SH-SY5Y (cell line): ENCODE measurements around the gene ZNF343.

ENCODE experiments used
- GATA2 ChIP-seq: IDR thresholded peaks from 2 replicates; pipeline ENCODE4 v1.6.1; 2011; ENCODE audit warnings: mild to moderate bottlenecking, low read depth, low read length
- GATA3 ChIP-seq: IDR thresholded peaks from 2 replicates; pipeline ENCODE4 v1.6.1; 2011; ENCODE audit warnings: low read depth, mild to moderate bottlenecking, low read length, moderate library complexity

ZNF343 gene

DNA sequence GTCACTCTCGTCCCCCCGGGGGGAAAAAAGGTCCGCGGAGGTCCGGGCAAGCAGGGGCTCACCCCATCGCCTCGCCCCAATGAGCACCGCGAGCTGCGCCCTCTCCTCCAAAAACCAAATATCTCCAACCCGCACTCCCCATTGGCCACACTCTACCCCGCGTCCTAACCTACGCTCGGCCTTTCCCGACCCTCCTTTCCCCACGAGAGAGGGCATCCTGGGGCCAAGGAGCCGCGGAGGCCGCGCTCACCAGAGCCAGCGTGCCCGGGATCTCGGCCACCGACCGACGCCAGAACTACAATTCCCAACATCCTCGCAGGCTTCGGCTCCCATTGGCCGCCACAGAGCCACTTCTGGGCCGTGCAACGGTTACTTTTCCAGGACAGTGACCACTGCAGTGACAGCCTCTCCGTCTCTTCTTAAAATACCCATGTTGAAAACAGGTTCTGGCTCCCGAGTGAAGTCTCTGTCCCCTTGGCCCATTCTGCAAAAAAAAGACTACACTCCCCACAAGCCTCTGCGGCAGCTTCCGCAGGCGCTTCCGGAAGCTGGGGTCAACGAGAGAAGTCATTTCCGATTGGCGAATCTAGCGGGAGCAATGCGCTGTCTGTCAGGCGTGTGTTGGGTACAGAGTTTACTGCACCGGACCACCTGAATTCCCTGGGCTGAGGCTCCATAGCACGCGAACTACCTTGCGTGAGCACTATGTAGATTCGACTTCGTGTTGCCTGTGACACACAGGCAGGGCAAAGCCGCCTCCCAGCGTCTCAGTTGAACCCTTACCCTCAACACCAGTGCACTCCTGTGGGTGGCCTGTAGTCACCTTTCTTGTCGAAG is at the start of gene ZNF343:
ZNF343 (minus strand) TSS at position 285 of the 837 bp plus-strand sequence. CDS start 15,020 bp downstream, outside the sequence.
- TF ChIP-seq GATA2 (no peak), GATA3 (no peak)

DNA sequence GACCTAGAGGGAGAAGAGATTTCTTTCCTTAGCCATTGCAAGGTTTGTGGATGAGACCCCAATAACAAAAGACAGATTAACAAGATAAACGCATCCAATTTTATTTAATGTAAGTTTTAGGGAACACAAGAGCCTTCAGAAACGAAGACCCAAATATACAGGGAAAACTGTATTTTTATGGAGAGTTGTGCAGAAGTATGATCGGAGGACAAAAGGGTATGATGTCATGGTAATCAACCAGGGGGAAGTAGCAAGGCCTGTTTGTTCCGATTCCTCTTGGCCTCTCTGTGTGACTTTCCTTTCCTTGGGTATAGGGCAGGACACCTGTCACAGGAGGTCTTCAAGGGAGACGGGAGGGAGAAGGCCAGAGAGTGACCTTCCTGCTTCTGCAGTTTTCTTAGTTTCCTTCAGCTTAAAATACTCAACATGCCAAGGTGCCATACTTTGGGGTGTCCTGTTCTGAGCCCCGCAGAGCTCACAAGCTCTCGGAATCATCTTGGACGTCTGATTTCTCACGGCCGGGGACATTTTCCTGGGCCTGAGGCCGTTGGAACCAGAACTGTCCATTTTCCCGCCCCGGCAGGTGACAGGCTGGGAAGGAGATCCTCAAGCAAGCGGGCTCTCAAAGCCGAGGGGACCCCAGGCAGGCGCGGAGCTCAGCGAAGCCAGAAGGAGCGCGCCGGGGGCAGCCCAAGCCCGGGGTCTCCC is 49.3 kb upstream of the ZNF343 start:
- no peak for TF ChIP-seq GATA3
- no peak for TF ChIP-seq GATA2

DNA sequence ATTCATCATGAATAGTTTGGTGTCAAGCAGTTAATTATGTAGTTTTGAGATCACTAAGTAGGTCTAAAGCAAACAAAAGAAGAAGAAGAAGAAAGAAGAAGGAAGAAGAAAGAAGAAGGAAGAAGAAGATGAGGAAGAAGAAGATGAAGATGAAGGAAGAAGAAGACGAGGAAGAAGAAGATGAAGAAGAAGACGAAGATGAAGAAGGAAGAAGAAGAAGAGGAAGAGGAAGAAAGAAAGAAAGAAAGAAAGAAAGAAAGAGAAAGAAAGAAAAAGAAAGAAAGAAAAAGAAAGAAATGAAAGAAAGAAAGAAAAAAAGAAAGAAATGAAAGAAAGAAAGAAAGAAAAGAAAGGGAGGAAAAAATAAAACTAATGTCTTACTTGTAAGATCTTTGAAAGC is 36.9 kb upstream of the ZNF343 start:
- no peak for TF ChIP-seq GATA2
- no peak for TF ChIP-seq GATA3

DNA sequence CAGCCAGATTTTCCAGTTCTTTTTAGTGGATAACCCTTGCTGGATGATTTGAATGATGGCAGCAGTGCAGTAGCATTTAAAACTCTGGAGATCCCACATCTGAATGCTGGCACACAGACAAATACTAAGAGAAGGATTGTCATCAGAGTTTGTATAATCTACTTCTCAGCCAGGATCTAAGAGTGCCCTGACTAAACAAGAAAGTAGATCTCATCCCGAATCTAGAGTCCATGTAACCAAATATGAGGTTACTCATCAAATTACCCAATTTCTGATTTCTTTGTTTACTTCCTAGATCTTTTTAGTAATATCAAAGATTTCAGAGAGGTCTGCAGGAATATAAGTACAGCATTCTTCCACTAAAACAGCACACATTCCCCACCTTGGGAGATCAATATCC is 35.5 kb upstream of the ZNF343 start:
- no peak for TF ChIP-seq GATA3
- no peak for TF ChIP-seq GATA2

DNA sequence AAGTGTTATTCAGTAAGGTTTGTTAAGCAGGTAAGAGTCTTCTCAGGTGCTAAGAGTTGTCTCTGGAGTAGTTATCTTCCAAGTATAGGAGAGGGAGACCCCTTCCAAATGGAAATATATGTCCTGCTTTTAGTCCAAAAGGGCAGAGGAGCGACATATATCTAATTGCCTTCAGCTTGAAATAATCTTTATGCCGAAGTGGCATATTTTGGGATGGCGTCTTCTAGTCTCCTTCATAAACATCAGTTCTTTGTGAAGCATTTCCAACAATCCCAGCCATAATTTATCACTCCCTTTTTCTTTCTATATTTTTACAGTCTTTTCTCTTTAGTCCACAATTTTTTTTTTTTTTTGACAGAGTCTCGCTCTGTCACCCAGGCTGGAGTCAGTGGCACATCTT is 33.6 kb upstream of the ZNF343 start:
- TF ChIP-seq GATA2 (no peak), GATA3 (no peak)

DNA sequence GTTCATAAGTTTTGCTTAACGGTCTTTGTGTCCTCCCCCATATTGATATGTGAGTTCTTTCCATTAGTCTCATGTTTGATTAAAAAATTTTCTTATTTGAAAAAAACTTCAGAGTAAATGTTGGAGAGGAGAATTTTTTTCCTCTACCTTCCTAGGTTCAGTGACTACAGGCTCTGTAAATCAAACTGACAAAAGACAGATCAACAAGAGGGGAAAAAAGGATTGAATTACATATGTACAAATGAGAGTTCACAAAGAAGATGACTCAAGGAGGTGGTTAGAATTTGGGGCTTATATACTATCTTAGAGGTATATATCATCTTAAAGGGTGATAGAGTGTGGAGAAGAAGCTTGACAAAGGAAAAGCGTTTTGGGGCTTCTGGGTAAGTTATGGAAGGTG is 33.2 kb upstream of the ZNF343 start:
- TF ChIP-seq GATA3 (no peak), GATA2 (no peak)

DNA sequence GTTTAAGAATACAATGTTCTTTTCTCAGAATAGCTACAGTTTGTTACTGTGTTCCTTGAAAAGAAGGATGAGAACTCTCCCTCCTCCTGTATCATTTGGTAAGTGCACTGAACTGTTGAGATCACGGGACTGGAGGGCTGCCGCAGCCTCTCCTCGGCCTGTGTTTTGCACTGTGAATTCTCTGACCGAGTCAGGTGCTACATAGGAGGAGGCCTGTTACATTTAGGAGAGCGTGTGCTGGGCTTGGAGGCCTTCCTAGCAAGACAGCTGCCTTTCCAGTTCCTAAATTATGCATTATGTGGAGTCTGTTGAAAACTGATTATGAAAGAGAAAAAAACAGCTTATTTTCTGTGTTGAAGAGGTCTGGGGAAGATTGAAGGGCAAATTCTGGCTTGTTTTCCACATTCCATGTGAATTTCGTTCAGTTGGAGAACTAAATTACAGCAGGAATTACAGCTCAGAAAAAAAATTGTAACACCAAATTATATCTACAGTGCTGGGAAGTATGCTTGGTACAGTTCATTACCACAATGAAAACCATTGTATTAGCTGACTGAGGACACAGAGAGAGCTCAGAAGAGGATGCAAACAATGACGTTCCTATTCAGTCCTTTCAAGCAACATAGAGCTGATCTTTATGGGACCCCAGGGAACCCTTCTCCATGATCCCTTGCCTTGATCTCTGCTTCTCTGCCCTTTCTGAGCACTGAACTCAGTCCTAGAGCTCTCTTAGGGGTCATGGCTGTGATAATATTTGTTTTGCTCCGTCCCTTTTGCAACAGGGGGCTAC is 30.4 kb upstream of the ZNF343 start:
- TF ChIP-seq GATA3 = no peak

DNA sequence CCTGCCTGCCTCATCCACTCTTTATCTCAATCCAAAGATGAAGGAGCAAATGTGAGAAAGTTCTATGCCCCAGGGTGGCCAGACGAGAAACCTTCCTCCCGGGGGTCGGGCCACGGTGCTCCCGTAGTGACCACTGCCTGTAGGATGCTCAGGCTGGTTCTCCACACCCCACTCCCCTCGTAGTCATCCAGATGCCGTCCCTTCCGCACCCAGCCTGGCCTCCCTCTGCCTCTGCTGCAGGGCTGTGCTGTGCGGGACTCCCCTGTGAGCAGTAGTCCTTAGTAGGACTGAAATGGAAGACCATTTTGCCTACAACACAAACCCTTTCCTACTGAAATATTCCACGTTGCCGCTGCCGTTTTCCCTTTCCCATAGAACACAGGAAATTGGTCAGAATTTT is 29.6 kb upstream of the ZNF343 start:
- no peak for TF ChIP-seq GATA3
- no peak for TF ChIP-seq GATA2

DNA sequence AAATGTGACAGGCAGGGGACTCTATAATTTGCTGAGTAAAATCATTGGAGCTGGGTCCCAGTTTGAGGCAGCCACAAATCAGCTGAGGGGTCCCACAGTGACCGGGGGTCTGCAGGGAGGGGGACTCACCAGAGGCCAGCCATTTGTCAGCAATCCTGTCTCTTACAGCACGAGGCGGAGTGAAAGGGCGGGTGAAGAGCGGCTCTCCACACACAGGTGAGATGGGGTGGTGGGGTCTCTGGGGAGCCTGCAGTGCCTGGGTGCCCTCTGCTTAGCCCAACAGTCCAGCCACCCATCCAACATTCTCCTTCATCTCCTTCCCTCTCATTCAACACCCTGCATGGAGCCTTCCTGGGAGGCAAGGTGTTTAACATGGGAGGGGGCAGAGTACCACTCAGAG is 28.4 kb upstream of the ZNF343 start:
- no peak for TF ChIP-seq GATA2
- no peak for TF ChIP-seq GATA3

DNA sequence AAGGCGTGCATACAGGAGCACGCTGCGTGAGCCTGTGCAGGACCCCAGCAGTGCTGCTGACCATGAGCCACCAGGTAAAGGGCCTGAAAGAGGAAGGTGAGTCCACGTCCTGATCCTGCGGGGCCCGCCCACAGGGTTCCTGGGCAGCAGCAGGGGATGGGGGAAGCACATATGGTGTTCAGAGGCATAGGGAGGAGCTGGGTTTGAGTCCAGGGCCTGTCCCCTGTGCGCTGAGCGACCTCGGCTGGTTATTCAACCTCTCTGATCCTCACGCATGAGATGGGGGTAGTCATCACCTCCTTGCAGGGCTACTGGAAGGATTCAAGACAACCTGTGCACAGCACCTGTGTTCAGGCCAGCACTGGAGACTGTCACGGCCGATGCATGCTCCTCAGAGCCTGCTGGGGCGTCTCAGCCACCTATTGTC is 27.9 kb upstream of the ZNF343 start, which contains the start of gene TMC2:
TMC2 (plus strand) TSS at position 14 of the 427 bp plus-strand sequence; CDS start at position 63, 49 bp downstream.
- no peak for TF ChIP-seq GATA2
- no peak for TF ChIP-seq GATA3

DNA sequence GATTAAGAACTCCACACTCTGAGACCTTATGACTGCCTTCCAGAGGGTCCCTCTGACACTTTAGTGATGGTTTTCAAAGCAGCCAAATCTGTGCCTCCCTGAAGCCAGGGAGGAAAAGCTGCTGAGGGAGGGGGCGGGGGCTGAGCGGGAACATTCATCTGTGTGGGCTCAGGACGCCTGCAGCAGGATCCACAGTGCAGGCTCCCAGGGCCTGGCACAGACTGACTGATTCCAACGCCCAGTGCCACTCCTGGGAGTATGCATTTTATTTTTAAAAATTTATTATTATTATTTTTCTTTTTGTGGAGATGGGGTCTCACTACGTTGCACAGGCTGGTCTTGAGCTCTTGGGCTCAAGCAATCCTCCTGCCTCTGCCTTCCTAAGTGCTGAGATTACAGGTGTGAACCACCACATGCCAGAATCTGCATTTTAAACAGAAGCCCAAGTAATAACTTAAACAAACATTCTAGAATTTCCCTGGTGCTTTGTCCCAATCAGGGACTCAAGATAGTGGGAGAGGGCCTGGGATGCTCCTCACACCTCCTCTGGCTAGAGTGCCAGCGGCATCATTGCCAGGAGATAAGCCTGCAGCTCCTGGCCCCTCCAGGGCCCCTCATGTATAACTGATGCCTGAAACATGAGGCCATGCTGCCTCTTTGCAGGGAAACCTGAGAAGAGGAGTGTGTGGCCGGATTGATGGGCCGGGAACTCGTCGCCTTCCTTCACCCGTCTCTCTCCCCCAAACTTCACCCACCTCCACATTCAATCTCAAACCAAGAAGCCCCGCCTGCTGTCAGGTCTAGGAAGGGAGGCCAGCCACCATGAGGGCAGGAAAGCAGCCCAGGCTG is 27.2 kb upstream of the ZNF343 start:
- TF ChIP-seq GATA2 = no peak
- no peak for TF ChIP-seq GATA3

DNA sequence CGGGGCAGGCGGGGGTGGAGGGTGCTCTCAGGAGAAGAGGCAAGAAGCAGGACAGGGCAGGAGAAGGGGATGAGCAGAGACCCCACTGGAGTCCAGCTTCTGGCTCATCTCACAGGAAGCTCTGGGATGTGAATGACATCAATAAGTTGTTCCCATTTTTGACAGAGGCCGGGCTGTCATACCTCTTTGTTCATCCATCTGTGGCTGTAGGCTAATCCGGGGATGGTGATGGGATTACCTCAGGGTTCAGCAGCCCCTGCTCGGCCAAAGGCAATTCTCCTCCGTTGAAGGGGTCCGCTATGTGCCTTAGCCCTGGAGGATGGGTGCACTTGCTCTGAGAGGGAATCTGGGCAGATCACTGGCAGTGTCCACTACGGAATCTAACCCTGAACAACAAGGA is 24.4 kb upstream of the ZNF343 start:
- TF ChIP-seq GATA2 = no peak
- TF ChIP-seq GATA3 = no peak

DNA sequence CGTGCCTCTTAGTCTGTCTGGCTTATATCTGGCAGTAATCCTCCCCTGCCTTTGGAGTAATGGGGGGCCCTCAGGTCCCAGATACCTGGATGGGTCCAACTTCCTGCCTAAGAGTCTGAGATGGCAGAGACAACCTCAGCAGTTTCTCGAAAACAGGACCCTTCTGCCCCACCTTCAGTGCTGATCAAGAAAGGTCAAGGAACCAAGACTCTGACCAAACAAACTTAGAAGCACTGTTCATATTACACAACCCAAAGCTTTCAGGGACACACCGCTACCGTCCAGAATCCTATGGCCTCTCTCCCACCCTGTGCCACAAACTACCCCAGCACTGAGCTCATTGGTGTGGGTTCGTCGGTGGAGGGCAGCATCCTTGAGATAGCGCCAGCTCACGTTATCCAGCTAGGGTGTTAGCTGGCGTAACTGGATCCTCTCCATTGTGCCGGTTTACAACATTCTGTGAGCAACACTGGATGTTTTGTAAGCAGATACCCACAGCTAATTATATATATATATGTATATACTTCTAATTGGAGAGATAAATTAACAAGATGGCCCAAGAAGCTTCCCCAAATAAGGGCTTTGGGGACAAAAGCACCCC is 20.1 kb upstream of the ZNF343 start:
- no peak for TF ChIP-seq GATA2
- TF ChIP-seq GATA3 = no peak
